GM19238 (cell line): Measurements from ENCODE around the gene TRIM72.
"Not testable (repeated sequence)": the region's sequence is repeated elsewhere in the genome, so short reads cannot be mapped to it uniquely, and the experiment has no call there.

Experiments used
- DNase-seq: peaks from one replicate; pipeline ENCODE4 v3.0.0; 2011; ENCODE audit warnings: low spot score; ENCODE audit not compliant: insufficient read length

TRIM72 gene

GRCh38 chr16:31213877-31214707, at the start of gene TRIM72:
Gene TRIM72 (plus strand): TSS chr16:31214119. CDS start chr16:31214739, 620 bp downstream.
- no peak for DNase-seq

- DNase-seq, result no peak
Observed at GRCh38 chr16:31167315-31167714, 46.6 kb upstream of the TRIM72 start.

GRCh38 chr16:31168848-31169247, 45.1 kb upstream of the TRIM72 start:
- no peak for DNase-seq

- not testable (repeated sequence) for DNase-seq
Observed at GRCh38 chr16:31170048-31170447, 43.9 kb upstream of the TRIM72 start.

- no peak for DNase-seq
Observed at GRCh38 chr16:31177136-31177535, 36.8 kb upstream of the TRIM72 start.

GRCh38 chr16:31179219-31179746, 34.6 kb upstream of the TRIM72 start:
- no peak for DNase-seq

GRCh38 chr16:31179747-31180459, 34.0 kb upstream of the TRIM72 start, which contains the start of gene FUS:
Gene FUS (plus strand): TSS chr16:31180139. CDS start chr16:31180215, 76 bp downstream.
- peak; percentile 87 for DNase-seq

GRCh38 chr16:31181102-31181830, 32.7 kb upstream of the TRIM72 start:
- DNase-seq, result no peak

GRCh38 chr16:31182391-31182790, 31.5 kb upstream of the TRIM72 start:
- DNase-seq, result no peak

GRCh38 chr16:31183432-31184428, 30.2 kb upstream of the TRIM72 start:
- DNase-seq, result no peak

GRCh38 chr16:31184888-31185287, 29.0 kb upstream of the TRIM72 start:
- no peak for DNase-seq

GRCh38 chr16:31185339-31185738, 28.6 kb upstream of the TRIM72 start:
- DNase-seq, result no peak

- no peak for DNase-seq
Observed at GRCh38 chr16:31186176-31186575, 27.7 kb upstream of the TRIM72 start.

GRCh38 chr16:31186930-31187807, 26.8 kb upstream of the TRIM72 start:
- DNase-seq, result no peak

- no peak for DNase-seq
Observed at GRCh38 chr16:31187808-31188189, 26.1 kb upstream of the TRIM72 start.

- DNase-seq, result no peak
Observed at GRCh38 chr16:31188450-31189411, 25.2 kb upstream of the TRIM72 start.

GRCh38 chr16:31189412-31189778, 24.5 kb upstream of the TRIM72 start:
- DNase-seq, result no peak

- DNase-seq, result no peak
Observed at GRCh38 chr16:31190061-31190460, 23.9 kb upstream of the TRIM72 start.
